GM12878 (cell line): Measurements from ENCODE around the gene CANT1. TPM values are rescaled to one million over a fixed set of nuclear protein-coding genes. Genes with fewer than 3 reads are reported as not detected.

ENCODE experiments used
- ATAC-seq: fragments of 200-7000 bp; cut with Tn5 transposase; 3 replicates; pipeline ENCODE4 v1.9.1; 2020; ENCODE audit warnings: mild to moderate bottlenecking, moderate library complexity
- BruUV-seq: library from RNA; stranded (reverse); fragments of 400-500 nt; replicated peaks from 2 replicates; lab custom pipeline; 2021; lab: Mats Ljungman, UMichigan
- CTCF ChIA-PET: fragments of 300-600 bp; sonication (Branson Sonifier 250); formaldehyde crosslinking; extraction: SDS; loops from one replicate; lab custom pipeline; 2021; ENCODE audit warnings: inconsistent platforms; lab: Yijun Ruan, JAX
- POLR2A ChIA-PET: fragments of 350-600 bp; formaldehyde crosslinking; extraction: SDS; loops from one replicate; lab custom pipeline; 2021; ENCODE audit warnings: inconsistent platforms; lab: Charles Lee
- RAD21 ChIA-PET: fragments of 300-600 bp; sonication (Branson Sonifier 250); formaldehyde crosslinking; loops from one replicate; lab custom pipeline; 2023; ENCODE audit warnings: antibody characterized with exemption; ENCODE audit not compliant: unreplicated experiment; lab: Charles Lee
- SMC1A ChIA-PET: fragments of 300-600 bp; sonication (Branson Sonifier 250); formaldehyde crosslinking; loops from one replicate; lab custom pipeline; 2023; ENCODE audit not compliant: unreplicated experiment, uncharacterized antibody; lab: Charles Lee
- DNase-seq: peaks from one replicate; pipeline ENCODE4 v3.0.0-alpha.2; 2011; ENCODE audit warnings: low read depth, low spot score
- FAIRE-seq: peaks from 3 replicates; lab custom pipeline; 2011; peaks lifted over from hg19 to GRCh38; lab: Jason Lieb, UNC
- H2AFZ ChIP-seq: 2 replicates; pipeline ENCODE4 v1.6.0; 2011; ENCODE audit warnings: low read depth, low read length, control low read depth; ENCODE audit not compliant: control insufficient read depth
- H3K27ac ChIP-seq: 2 replicates; pipeline ENCODE4 v1.5.1; 2011; ENCODE audit warnings: control low read depth; ENCODE audit not compliant: control insufficient read depth, insufficient read depth
- H3K27me3 ChIP-seq, 2 experiments: replicated peaks in 1 of 2; 2 replicates each; pipeline versions ENCODE4 v1.6.0 to v1.6.1; 2011; ENCODE audit warnings: low read length in 1 of 2; ENCODE audit not compliant: control insufficient read depth in 2 of 2, insufficient read depth in 2 of 2
- H3K36me3 ChIP-seq, 2 experiments: 2 replicates each; pipeline ENCODE4 v1.5.1; 2011; ENCODE audit warnings: low read length in 1 of 2; ENCODE audit not compliant: control insufficient read depth in 2 of 2, insufficient read depth in 2 of 2
- H3K4me1 ChIP-seq: 2 replicates; pipeline ENCODE4 v1.6.1; 2011; ENCODE audit warnings: mild to moderate bottlenecking, low read length, moderate library complexity, mixed read lengths; ENCODE audit not compliant: control insufficient read depth, insufficient read depth
- H3K4me2 ChIP-seq: 2 replicates; pipeline ENCODE4 v1.6.0; 2011; ENCODE audit warnings: control low read depth; ENCODE audit not compliant: control insufficient read depth, insufficient read depth
- H3K4me3 ChIP-seq: fragments of 200-600 bp; sonication (generic); 2 replicates; pipeline ENCODE4 v1.5.1; 2016
- H3K79me2 ChIP-seq: 2 replicates; pipeline ENCODE4 v1.6.0; 2011; ENCODE audit warnings: low read length; ENCODE audit not compliant: control insufficient read depth, insufficient read depth
- H3K9ac ChIP-seq: 2 replicates; pipeline ENCODE4 v1.8.0; 2011; ENCODE audit warnings: low read length, control low read depth, mixed read lengths; ENCODE audit not compliant: control insufficient read depth, insufficient read depth
- H3K9me3 ChIP-seq: replicated peaks from 3 replicates; pipeline ENCODE4 v1.5.1; 2011; ENCODE audit warnings: mild to moderate bottlenecking, low read length; ENCODE audit not compliant: control insufficient read depth, insufficient read depth
- H4K20me1 ChIP-seq: 2 replicates; pipeline ENCODE4 v1.6.0; 2011; ENCODE audit not compliant: control insufficient read depth, insufficient read depth
- PAX8 ChIP-seq: fragments of 450-650 bp; IDR thresholded peaks from 2 replicates; pipeline ENCODE4 v1.6.1; 2017; ENCODE audit warnings: mild to moderate bottlenecking, moderate library complexity
- SMARCA5 ChIP-seq: fragments of 450-650 bp; IDR thresholded peaks from 2 replicates; pipeline ENCODE4 v1.6.1; 2017; ENCODE audit warnings: mild to moderate bottlenecking
- WGBS: methylation state at CpG from one replicate; pipeline ENCODE4 v1.1.6; 2016; ENCODE audit warnings: low lambda C conversion rate; ENCODE audit not compliant: insufficient replicate concordance, insufficient coverage; ENCODE audit errors: missing lambda C conversion rate; 5-methylcytosine and 5-hydroxymethylcytosine counted together
- in situ Hi-C: fragments of 300-500 bp; cut with MboI; formaldehyde crosslinking; loops from 9 replicates; pipeline ENCODE4 v1.14.3; 2018; ENCODE audit warnings: mixed read lengths
- intact Hi-C: fragments of 100-400 bp; cut with micrococcal nuclease; formaldehyde crosslinking; loops from one replicate; pipeline ENCODE4 v1.14.2; 2022; ENCODE audit not compliant: unreplicated experiment
- polyA plus RNA-seq, 11 experiments: library from polyadenylated mRNA; depleted of rRNA in 4 of 11; unstranded in 6 of 11; stranded (reverse) in 5 of 11; fragments of >200 nt; fragmentation: Nextera tagmentation in 4 of 11; fragmentation: Illumina TruSeq in 1 of 11; extraction: Ambion mirVana in 4 of 11; extraction: Trizol in 1 of 11; gene quantifications; 1 replicate in 1 of 11; 2 replicates in 10 of 11; pipeline versions ENCODE4 v1.2.1 to v1.2.3, GENCODE V29; 2011 to 2016; ENCODE audit warnings: inconsistent platforms in 2 of 11, missing spikeins in 2 of 11, low read depth in 1 of 11
- total RNA-seq, 4 experiments: library from RNA; depleted of rRNA in 3 of 4; stranded (reverse); fragments of >200 nt in 3 of 4; fragmentation: Illumina TruSeq in 1 of 4; extraction: Trizol in 1 of 4; gene quantifications; 2 replicates each; pipeline versions ENCODE4 v1.2.1 to v1.2.3, GENCODE V29; 2013 to 2021
- TF ChIP-seq, protein P1 (sequence below): fragments of 450-650 bp; IDR thresholded peaks from 2 replicates; pipeline ENCODE4 v1.6.1; 2018; ENCODE audit warnings: mild to moderate bottlenecking, low read depth, moderate library complexity; ENCODE audit not compliant: partially characterized antibody
- TF ChIP-seq, protein P2 (sequence below): fragments of 450-650 bp; IDR thresholded peaks from 2 replicates; pipeline ENCODE4 v1.6.1; 2017; ENCODE audit warnings: mild to moderate bottlenecking, low read depth, inconsistent platforms; ENCODE audit not compliant: poor library complexity, severe bottlenecking

The CANT1 gene
- total and polyA plus RNA-seq, 10 of the 15 experiments (the other 5 are each of a cell fraction or from before 2014, with no cell fraction given), result 2.2 to 59.2 (median 20.2) TPM

DNA sequence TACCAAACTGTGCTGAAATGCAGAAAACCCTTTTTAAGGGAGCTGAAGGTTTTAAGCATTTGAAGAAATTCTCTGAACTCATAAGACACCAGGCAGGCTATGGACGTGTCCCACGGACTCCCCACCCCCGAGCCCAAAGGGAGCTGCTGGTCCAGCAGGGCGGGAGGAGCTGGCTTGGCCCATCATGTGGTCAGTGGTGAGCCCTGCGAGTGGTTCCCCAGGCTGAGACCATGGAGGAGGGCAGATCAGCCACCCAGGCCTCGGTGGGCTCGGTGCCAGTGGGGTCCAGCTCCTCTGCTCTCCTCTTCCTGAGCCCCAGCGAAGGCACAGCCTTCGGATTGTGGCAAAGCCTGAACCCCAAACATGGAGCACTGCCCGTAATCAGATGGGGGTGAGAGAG, 56.9 kb downstream of the CANT1 start:
- FAIRE-seq (no peak), ATAC-seq (no peak), DNase-seq (no peak)
- intact Hi-C loops, result no loop called here
- Histone ChIP-seq H3K4me3 (no peak overlapping the region), H3K36me3 (no peaks in the 10 kb centered on the region), H2AFZ (no peak overlapping the region), H3K4me2 (no peak overlapping the region), H3K27me3 (no peaks in the 10 kb centered on the region; a peak in 2 of 4 replicates), H3K27ac (no peak overlapping the region), H3K9me3 (peaks cover 10% of the 10 kb centered on the region; the same call in 2 of the 3 replicates), H3K79me2 (no peaks in the 10 kb centered on the region), H3K9ac (no peak overlapping the region), H3K4me1 (no peaks in the 10 kb centered on the region), H4K20me1 (no peaks in the 10 kb centered on the region)
- RAD21 ChIA-PET, result no interaction called here
- TF ChIP-seq, protein P1, sequence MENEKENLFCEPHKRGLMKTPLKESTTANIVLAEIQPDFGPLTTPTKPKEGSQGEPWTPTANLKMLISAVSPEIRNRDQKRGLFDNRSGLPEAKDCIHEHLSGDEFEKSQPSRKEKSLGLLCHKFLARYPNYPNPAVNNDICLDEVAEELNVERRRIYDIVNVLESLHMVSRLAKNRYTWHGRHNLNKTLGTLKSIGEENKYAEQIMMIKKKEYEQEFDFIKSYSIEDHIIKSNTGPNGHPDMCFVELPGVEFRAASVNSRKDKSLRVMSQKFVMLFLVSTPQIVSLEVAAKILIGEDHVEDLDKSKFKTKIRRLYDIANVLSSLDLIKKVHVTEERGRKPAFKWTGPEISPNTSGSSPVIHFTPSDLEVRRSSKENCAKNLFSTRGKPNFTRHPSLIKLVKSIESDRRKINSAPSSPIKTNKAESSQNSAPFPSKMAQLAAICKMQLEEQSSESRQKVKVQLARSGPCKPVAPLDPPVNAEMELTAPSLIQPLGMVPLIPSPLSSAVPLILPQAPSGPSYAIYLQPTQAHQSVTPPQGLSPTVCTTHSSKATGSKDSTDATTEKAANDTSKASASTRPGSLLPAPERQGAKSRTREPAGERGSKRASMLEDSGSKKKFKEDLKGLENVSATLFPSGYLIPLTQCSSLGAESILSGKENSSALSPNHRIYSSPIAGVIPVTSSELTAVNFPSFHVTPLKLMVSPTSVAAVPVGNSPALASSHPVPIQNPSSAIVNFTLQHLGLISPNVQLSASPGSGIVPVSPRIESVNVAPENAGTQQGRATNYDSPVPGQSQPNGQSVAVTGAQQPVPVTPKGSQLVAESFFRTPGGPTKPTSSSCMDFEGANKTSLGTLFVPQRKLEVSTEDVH, result no peak
- TF ChIP-seq, protein P2, sequence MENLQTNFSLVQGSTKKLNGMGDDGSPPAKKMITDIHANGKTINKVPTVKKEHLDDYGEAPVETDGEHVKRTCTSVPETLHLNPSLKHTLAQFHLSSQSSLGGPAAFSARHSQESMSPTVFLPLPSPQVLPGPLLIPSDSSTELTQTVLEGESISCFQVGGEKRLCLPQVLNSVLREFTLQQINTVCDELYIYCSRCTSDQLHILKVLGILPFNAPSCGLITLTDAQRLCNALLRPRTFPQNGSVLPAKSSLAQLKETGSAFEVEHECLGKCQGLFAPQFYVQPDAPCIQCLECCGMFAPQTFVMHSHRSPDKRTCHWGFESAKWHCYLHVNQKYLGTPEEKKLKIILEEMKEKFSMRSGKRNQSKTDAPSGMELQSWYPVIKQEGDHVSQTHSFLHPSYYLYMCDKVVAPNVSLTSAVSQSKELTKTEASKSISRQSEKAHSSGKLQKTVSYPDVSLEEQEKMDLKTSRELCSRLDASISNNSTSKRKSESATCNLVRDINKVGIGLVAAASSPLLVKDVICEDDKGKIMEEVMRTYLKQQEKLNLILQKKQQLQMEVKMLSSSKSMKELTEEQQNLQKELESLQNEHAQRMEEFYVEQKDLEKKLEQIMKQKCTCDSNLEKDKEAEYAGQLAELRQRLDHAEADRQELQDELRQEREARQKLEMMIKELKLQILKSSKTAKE, result no peak
- TF ChIP-seq PAX8 (no peak), SMARCA5 (no peak)
- no TSS peak for BruUV-seq
- WGBS, result 25% methylated on average over 10 of the region's 10 CpGs
- POLR2A ChIA-PET, result no interaction called here
- SMC1A ChIA-PET, result no interaction called here
- CTCF ChIA-PET, result no interaction called here
- in situ Hi-C loops, result no loop called here
